Kidney (tissue), 14 donors: ENCODE results near the gene TKTL1. TPM values are rescaled to one million over a fixed set of nuclear protein-coding genes. Genes with fewer than 3 reads are reported as not detected.

Source experiments
- DNase-seq, 5 donors: peaks; one replicate each; pipeline ENCODE4 v3.0.0-alpha.2; 2013 to 2020
- FAIRE-seq: peaks from 2 replicates; lab custom pipeline; 2012; peaks lifted over from hg19 to GRCh38; lab: Jason Lieb, UNC
- H3K27ac ChIP-seq, 2 donors: one replicate each; pipeline ENCODE4 v1.7.0; 2013; ENCODE audit warnings: low read depth in 2 of 2, low read length in 2 of 2, inconsistent platforms in 1 of 2
- H3K27me3 ChIP-seq: one replicate; pipeline ENCODE4 v1.7.1; 2013; ENCODE audit warnings: low read length, inconsistent platforms; ENCODE audit not compliant: control insufficient read depth, insufficient read depth
- H3K36me3 ChIP-seq, 3 donors: one replicate each; pipeline versions ENCODE4 v1.7.0 to v1.7.1; 2013; ENCODE audit warnings: low read length in 3 of 3, control low read depth in 1 of 3, inconsistent platforms in 1 of 3; ENCODE audit not compliant: insufficient read depth in 3 of 3, control insufficient read depth in 2 of 3
- H3K4me1 ChIP-seq, 3 donors: one replicate each; pipeline versions ENCODE4 v1.7.0 to v1.7.1; 2013; ENCODE audit warnings: low read length in 3 of 3, inconsistent platforms in 1 of 3, low read depth in 1 of 3; ENCODE audit not compliant: control insufficient read depth in 2 of 3, insufficient read depth in 2 of 3
- H3K4me3 ChIP-seq, 3 donors: one replicate each; pipeline versions ENCODE4 v1.7.0 to v1.8.1; 2013; ENCODE audit warnings: low read length in 3 of 3, control low read depth in 1 of 3, inconsistent platforms in 1 of 3
- H3K9ac ChIP-seq, 3 donors: one replicate each; pipeline versions ENCODE4 v1.7.0 to v1.7.1; 2013; ENCODE audit warnings: low read length in 3 of 3, control low read depth in 1 of 3, inconsistent platforms in 1 of 3
- H3K9me3 ChIP-seq, 3 donors: one replicate each; pipeline versions ENCODE4 v1.7.0 to v1.7.1; 2013; ENCODE audit warnings: low read length in 3 of 3, control low read depth in 1 of 3, inconsistent platforms in 1 of 3; ENCODE audit not compliant: control insufficient read depth in 2 of 3, insufficient read depth in 1 of 3
- CTCF ChIP-seq: IDR thresholded peaks from 3 replicates; pipeline ENCODE4 v1.5.1; 2012; ENCODE audit warnings: mild to moderate bottlenecking, moderate library complexity, borderline replicate concordance; ENCODE audit not compliant: insufficient read depth; ENCODE audit errors: extremely low read depth
- intact Hi-C: fragments of 100-400 bp; cut with DNase I; formaldehyde crosslinking; loops from one replicate; pipeline ENCODE4 v1.11.1; 2022
- polyA plus RNA-seq: library from polyadenylated mRNA; stranded (reverse); fragments of 350-450 nt; fragmentation: Illumina TruSeq; extraction: RNeasy Lipid Tissue Mini Kit (QIAGEN cat#74804); gene quantifications from one replicate; pipeline ENCODE4 v1.2.3, GENCODE V29; 2014; ENCODE audit warnings: low read depth, low replicate concordance; ENCODE audit not compliant: insufficient read depth
- total RNA-seq: library from RNA; stranded (reverse); fragmentation: NEBNext Ultra II Directional; extraction: Animal tissue kit (Norgen Biotek cat#: 25700); gene quantifications from one replicate; pipeline ENCODE4 v1.2.1, GENCODE V29; 2021
- donor health status: control.
- donor health status: control.
- donor health status: control.
- donor health status: control.
- donor health status: control.
- donor health status: DM: yes; HTN: yes; CAD: no.
- donor health status: Normal renal cell carcinoma (clear cell type).

The TKTL1 gene
- total and polyA plus RNA-seq, 2 donors from 2014 or later: 0.30 to 0.38 TPM

- peak within 1 kb of the TSS; percentile 60 to 77 (median 69) for H3K4me3 ChIP-seq
- no peak for TF ChIP-seq CTCF
- no peaks in the 10 kb centered on the region for H3K27me3 ChIP-seq
- H3K9ac ChIP-seq: peak within 1 kb of the TSS; percentile 51 to 87 (median 77)
- peak; percentile 98 to 99 (median 99) for DNase-seq
- H3K4me1 ChIP-seq: peaks cover 0 to 11% (median 0%) of the 10 kb centered on the region in 3 donors
- no peaks in the 10 kb centered on the region for H3K9me3 ChIP-seq
- intact Hi-C loops: no loop called here
- peak within 1 kb of the TSS; percentile 93 to 94 for H3K27ac ChIP-seq
- H3K36me3 ChIP-seq: peaks cover 0 to 2% (median 0%) of the 10 kb centered on the region in 3 donors
- FAIRE-seq: peak; percentile 99
Observed at GRCh38 chrX:154378799-154379568, 83.4 kb downstream of the TKTL1 start, which contains the start of gene EMD. EMD (plus strand) TSS chrX:154379295; CDS start chrX:154379485, 190 bp downstream.

GRCh38 chrX:154379569-154379951 is 84.0 kb downstream of the TKTL1 start:
- peak overlapping the region; percentile 60 to 77 (median 69) for H3K4me3 ChIP-seq
- peaks cover 0 to 10% (median 0%) of the 10 kb centered on the region in 3 donors for H3K4me1 ChIP-seq
- H3K27ac ChIP-seq: peak overlapping the region; percentile 93 to 94
- no peaks in the 10 kb centered on the region for H3K27me3 ChIP-seq
- TF ChIP-seq CTCF: no peak
- intact Hi-C loops: no loop called here
- no peaks in the 10 kb centered on the region for H3K9me3 ChIP-seq
- DNase-seq (peak in 1 of 5 donors; percentile 22), FAIRE-seq (no peak)
- H3K36me3 ChIP-seq: peaks cover 0 to 2% (median 0%) of the 10 kb centered on the region in 3 donors
- peak overlapping the region; percentile 51 to 87 (median 77) for H3K9ac ChIP-seq

Other genes starting within 250 kb of the TKTL1 start
- gene MECP2, start 198.1 kb upstream of the TKTL1 start, total RNA-seq: 74.7 TPM
- 14.0 TPM for gene MECP2, start 198.1 kb upstream of the TKTL1 start, polyA plus RNA-seq
- gene OPN1LW, start 151.6 kb upstream of the TKTL1 start, total RNA-seq: not detected
- gene OPN1LW, start 151.6 kb upstream of the TKTL1 start, polyA plus RNA-seq: not detected
- gene OPN1MW, start 113.2 kb upstream of the TKTL1 start, total RNA-seq: not detected
- not detected for gene OPN1MW, start 113.2 kb upstream of the TKTL1 start, polyA plus RNA-seq
- gene OPN1MW2, start 76.0 kb upstream of the TKTL1 start, total RNA-seq: not detected
- gene OPN1MW2, start 76.0 kb upstream of the TKTL1 start, polyA plus RNA-seq: not detected
- gene OPN1MW3, start 38.2 kb upstream of the TKTL1 start, total RNA-seq: not detected
- gene OPN1MW3, start 38.2 kb upstream of the TKTL1 start, polyA plus RNA-seq: not detected
- not detected for gene TEX28, start 671 bp upstream of the TKTL1 start, total RNA-seq
- gene TEX28, start 671 bp upstream of the TKTL1 start, polyA plus RNA-seq: not detected
- 1,036 TPM for gene FLNA, start 78.8 kb downstream of the TKTL1 start, total RNA-seq
- gene FLNA, start 78.8 kb downstream of the TKTL1 start, polyA plus RNA-seq: 421 TPM
- 79.6 TPM for gene EMD, start 83.5 kb downstream of the TKTL1 start, total RNA-seq
- gene EMD, start 83.5 kb downstream of the TKTL1 start, polyA plus RNA-seq: 102 TPM
- 2,684 TPM for gene RPL10, start 102.6 kb downstream of the TKTL1 start, total RNA-seq
- gene RPL10, start 102.6 kb downstream of the TKTL1 start, polyA plus RNA-seq: 2,858 TPM
- 33.8 TPM for gene DNASE1L1, start 113.5 kb downstream of the TKTL1 start, total RNA-seq
- gene DNASE1L1, start 113.5 kb downstream of the TKTL1 start, polyA plus RNA-seq: 28.0 TPM
- gene TAFAZZIN, start 115.7 kb downstream of the TKTL1 start, total RNA-seq: 40.2 TPM
- 33.3 TPM for gene TAFAZZIN, start 115.7 kb downstream of the TKTL1 start, polyA plus RNA-seq
- gene ATP6AP1, start 132.9 kb downstream of the TKTL1 start, total RNA-seq: 121 TPM
- 205 TPM for gene ATP6AP1, start 132.9 kb downstream of the TKTL1 start, polyA plus RNA-seq
- 116 TPM for gene GDI1, start 141.4 kb downstream of the TKTL1 start, total RNA-seq
- gene GDI1, start 141.4 kb downstream of the TKTL1 start, polyA plus RNA-seq: 92.5 TPM
- 46.0 TPM for gene FAM50A, start 148.3 kb downstream of the TKTL1 start, total RNA-seq
- gene FAM50A, start 148.3 kb downstream of the TKTL1 start, polyA plus RNA-seq: 112 TPM
- gene PLXNA3, start 162.5 kb downstream of the TKTL1 start, total RNA-seq: 40.5 TPM
- 4.9 TPM for gene PLXNA3, start 162.5 kb downstream of the TKTL1 start, polyA plus RNA-seq
- 10.0 TPM for gene LAGE3, start 183.5 kb downstream of the TKTL1 start, total RNA-seq
- 29.0 TPM for gene LAGE3, start 183.5 kb downstream of the TKTL1 start, polyA plus RNA-seq
- gene UBL4A, start 190.8 kb downstream of the TKTL1 start, total RNA-seq: 26.1 TPM
- gene UBL4A, start 190.8 kb downstream of the TKTL1 start, polyA plus RNA-seq: 35.2 TPM
- gene SLC10A3, start 194.8 kb downstream of the TKTL1 start, total RNA-seq: 27.3 TPM
- gene SLC10A3, start 194.8 kb downstream of the TKTL1 start, polyA plus RNA-seq: 19.0 TPM
- gene FAM3A, start 220.4 kb downstream of the TKTL1 start, total RNA-seq: 39.5 TPM
- 73.4 TPM for gene FAM3A, start 220.4 kb downstream of the TKTL1 start, polyA plus RNA-seq